HL-60 (cell line): Measurements from ENCODE around the gene C1orf141.
A peak's percentile ranks its signal among the peaks of the same experiment; 100 is the strongest.

ENCODE experiments used
- DNase-seq, 2 experiments: peaks; one replicate each; pipeline ENCODE4 v3.0.0-alpha.2; 2010 to 2020; ENCODE audit warnings: low read depth in 1 of 2, low spot score in 1 of 2
- H3K27ac ChIP-seq: fragments of 250-450 bp; sonication (Bioruptor Pico); replicated peaks from 2 replicates; pipeline ENCODE4 v1.5.1; 2020; ENCODE audit warnings: mild to moderate bottlenecking, moderate library complexity
- H3K27me3 ChIP-seq: fragments of 250-450 bp; sonication (Bioruptor Pico); 2 replicates; pipeline ENCODE4 v1.5.1; 2021; ENCODE audit warnings: mild to moderate bottlenecking, moderate library complexity; ENCODE audit not compliant: insufficient read depth, poor library complexity, severe bottlenecking
- H3K4me3 ChIP-seq: replicated peaks from 2 replicates; pipeline ENCODE4 v1.5.1; 2011; ENCODE audit warnings: mild to moderate bottlenecking, control low read depth, low read length; ENCODE audit not compliant: insufficient read depth
- GABPA ChIP-seq: IDR thresholded peaks from 2 replicates; pipeline ENCODE4 v1.6.1; 2012; ENCODE audit warnings: low read depth
- POLR2AphosphoS5 ChIP-seq: IDR thresholded peaks from 2 replicates; pipeline ENCODE4 v1.6.1; 2012; ENCODE audit warnings: low read depth
- REST ChIP-seq: IDR thresholded peaks from 2 replicates; pipeline ENCODE4 v1.6.1; 2012; ENCODE audit warnings: low read depth; ENCODE audit not compliant: insufficient replicate concordance
- SPI1 ChIP-seq: IDR thresholded peaks from 2 replicates; pipeline ENCODE4 v1.6.1; 2012; ENCODE audit warnings: low read depth, mild to moderate bottlenecking, borderline replicate concordance
- TF ChIP-seq, protein P1 (sequence below): IDR thresholded peaks from one replicate; pipeline ENCODE4 v1.5.1; 2011; ENCODE audit warnings: low read length, control low read depth, inconsistent platforms; ENCODE audit not compliant: insufficient read depth

Gene C1orf141

GRCh38 chr1:67158401-67158800 lies 23.6 kb upstream of the C1orf141 start:
- no peaks in the 10 kb centered on the region for H3K27me3 ChIP-seq
- no peak for TF ChIP-seq POLR2AphosphoS5
- TF ChIP-seq, protein P1, sequence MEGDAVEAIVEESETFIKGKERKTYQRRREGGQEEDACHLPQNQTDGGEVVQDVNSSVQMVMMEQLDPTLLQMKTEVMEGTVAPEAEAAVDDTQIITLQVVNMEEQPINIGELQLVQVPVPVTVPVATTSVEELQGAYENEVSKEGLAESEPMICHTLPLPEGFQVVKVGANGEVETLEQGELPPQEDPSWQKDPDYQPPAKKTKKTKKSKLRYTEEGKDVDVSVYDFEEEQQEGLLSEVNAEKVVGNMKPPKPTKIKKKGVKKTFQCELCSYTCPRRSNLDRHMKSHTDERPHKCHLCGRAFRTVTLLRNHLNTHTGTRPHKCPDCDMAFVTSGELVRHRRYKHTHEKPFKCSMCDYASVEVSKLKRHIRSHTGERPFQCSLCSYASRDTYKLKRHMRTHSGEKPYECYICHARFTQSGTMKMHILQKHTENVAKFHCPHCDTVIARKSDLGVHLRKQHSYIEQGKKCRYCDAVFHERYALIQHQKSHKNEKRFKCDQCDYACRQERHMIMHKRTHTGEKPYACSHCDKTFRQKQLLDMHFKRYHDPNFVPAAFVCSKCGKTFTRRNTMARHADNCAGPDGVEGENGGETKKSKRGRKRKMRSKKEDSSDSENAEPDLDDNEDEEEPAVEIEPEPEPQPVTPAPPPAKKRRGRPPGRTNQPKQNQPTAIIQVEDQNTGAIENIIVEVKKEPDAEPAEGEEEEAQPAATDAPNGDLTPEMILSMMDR: no peak
- TF ChIP-seq GABPA: no peak
- TF ChIP-seq SPI1: no peak
- TF ChIP-seq REST: no peak
- no peak overlapping the region for H3K4me3 ChIP-seq
- DNase-seq: no peak
- no peak overlapping the region for H3K27ac ChIP-seq

DNA sequence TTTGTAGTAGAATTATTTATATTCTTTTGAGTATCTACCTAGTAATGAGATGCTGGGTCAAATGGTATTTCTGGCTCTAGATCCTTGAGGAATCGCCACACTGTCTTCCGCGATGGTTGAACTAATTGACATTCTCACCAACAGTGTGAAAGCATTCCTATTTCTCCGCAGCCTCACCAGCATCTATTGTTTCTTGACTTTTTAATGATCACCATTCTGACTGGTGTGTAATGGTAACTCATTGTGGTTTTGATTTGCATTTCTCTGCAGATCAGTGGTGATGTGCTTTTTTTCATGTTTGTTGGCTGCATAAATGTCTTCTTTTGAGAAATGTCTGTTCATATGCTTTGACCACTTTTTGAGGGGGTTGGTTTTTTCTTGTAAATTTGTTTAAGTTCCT lies 16.2 kb upstream of the C1orf141 start:
- Histone ChIP-seq H3K27ac (no peak overlapping the region), H3K27me3 (peaks cover 5% of the 10 kb centered on the region), H3K4me3 (no peak overlapping the region)
- no peak for DNase-seq
- TF ChIP-seq REST (no peak), GABPA (no peak), POLR2AphosphoS5 (no peak), SPI1 (no peak)
- TF ChIP-seq, protein P1: no peak

DNA sequence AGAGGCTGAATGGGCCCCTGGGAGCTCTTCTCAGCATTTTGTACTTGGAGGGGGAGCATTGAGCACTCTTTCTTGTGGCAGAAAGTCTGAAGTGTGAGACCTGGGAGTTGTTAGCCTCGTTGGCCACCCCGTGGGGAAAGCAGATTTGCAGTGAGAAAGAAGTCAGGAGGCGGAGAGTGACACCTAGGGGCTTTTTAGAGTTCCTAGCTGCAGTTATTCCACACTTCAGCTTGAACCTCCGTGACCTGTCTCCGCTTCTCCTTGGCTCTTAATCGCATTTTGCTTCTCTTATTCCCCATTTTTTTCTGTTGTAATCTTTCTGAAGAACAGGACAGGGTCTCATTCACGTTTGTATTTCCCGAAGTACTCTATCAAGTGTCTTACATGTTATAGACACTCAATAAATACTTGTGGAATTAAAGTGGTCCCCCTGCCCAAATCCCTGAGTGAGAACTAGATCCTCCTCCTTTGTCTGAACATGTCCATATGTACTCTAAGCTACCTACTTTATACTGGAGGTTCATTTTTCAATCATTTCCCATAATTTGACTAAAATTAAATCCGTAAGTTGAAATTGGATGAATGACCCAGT lies 14.5 kb upstream of the C1orf141 start:
- TF ChIP-seq GABPA (no peak), POLR2AphosphoS5 (no peak), SPI1 (no peak), REST (no peak)
- TF ChIP-seq, protein P1: peak; percentile 66
- Histone ChIP-seq H3K4me3 (no peak overlapping the region), H3K27ac (no peak overlapping the region), H3K27me3 (peaks cover 5% of the 10 kb centered on the region)
- DNase-seq: peak; percentile 22 to 77
